ENCODE measurements around the gene GINS2. TPM values are rescaled to one million over a fixed set of nuclear protein-coding genes. Genes with fewer than 3 reads are reported as not detected.

Gene GINS2
- total RNA-seq, 1 experiment from 2014 or later: 52.7 TPM

DNA sequence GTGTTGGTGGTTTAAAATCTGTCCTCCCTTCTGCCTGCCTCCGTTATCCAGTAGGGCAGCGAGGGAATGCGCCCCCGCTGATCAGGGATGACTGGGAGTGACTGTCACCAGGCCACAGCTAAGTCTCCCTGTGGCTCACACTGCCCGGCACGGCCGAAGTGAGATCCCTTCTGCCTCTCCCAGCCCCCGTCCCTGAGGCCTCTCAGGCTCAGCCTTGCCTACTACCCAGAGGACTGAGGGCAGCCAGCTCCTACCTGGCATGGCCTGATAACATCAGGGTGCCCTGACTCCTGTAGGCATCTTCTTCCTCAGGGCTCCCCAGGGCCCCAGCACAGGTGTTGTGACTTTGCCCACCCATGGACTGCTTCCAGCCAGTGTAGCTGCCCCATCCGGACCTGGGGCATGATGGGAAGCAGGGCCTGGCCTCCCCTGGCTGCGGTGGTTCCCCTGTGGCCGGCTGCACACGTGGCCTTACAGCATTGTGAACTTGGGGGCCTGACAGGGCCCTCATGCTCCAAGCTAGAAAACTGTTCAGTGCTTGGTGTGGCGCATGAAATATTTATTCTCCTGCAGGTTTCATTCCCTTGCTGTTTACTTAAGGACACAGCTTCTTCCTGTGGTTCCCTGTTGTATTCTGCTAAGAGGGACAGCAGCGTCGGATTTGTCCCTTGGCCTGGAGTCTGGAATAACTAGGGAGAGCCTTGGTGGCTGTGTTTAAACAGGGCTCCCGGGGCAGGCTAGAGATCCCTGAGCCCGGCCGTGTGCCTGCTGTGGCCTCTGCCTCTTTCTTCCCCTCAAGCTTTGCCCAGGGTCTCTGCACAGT is 30.0 kb downstream of the GINS2 start:
- peaks cover under 1% of the 10 kb centered on the region for H3K79me1 ChIP-seq (ENCODE audit: insufficient read depth, low read depth, low read length, poor library complexity, severe bottlenecking)
- no peak overlapping the region for H3K18ac ChIP-seq (ENCODE audit: insufficient read length, low read depth, low read length)
- H3K9me3 Mint-ChIP-seq: no peaks in the 10 kb centered on the region
- no peaks in the 10 kb centered on the region for H3K27me3 ChIP-seq (ENCODE audit: insufficient read depth, low read length)
- no peaks in the 10 kb centered on the region for H3K9me3 ChIP-seq (ENCODE audit: control insufficient read depth, low read depth, low read length)
- no peak overlapping the region for H3K14ac ChIP-seq (ENCODE audit: insufficient read depth, low read length)
- no peak overlapping the region for H3K23ac ChIP-seq (ENCODE audit: insufficient read length, low read depth, low read length)
- no peak overlapping the region for H2BK12ac ChIP-seq (ENCODE audit: insufficient read length, low read depth, low read length)
- no peak overlapping the region for H3K4me2 ChIP-seq (ENCODE audit: insufficient read depth, insufficient read length, low read length)
- no peaks in the 10 kb centered on the region for H4K20me1 ChIP-seq (ENCODE audit: control insufficient read depth, insufficient read depth, insufficient read length)
- peaks cover 4% of the 10 kb centered on the region in 2 experiments; a peak in 3 of 4 replicates for H3K4me1 Mint-ChIP-seq
- no peak overlapping the region for H2BK120ac ChIP-seq (ENCODE audit: low read depth, low read length, poor library complexity, severe bottlenecking)
- H4K8ac ChIP-seq (replicated peaks; ENCODE audit: insufficient read length, low read depth, low read length): no peak overlapping the region
- peaks cover 48 to 93% (median 91%) of the 10 kb centered on the region in 3 experiments for H3K36me3 Mint-ChIP-seq (ENCODE audit: insufficient read depth in 1 of 3, low read depth in 3 of 3)
- H2BK15ac ChIP-seq (ENCODE audit: low read depth, low read length): no peak overlapping the region
- H2BK20ac ChIP-seq (ENCODE audit: low read depth, low read length, poor library complexity, severe bottlenecking): no peak overlapping the region
- WGBS (ENCODE audit: extremely low coverage, insufficient read length, low lambda C conversion rate): no CpG with 5 or more reads among the region's 18 CpGs
- H3K79me2 ChIP-seq (ENCODE audit: insufficient read depth, low read length): no peaks in the 10 kb centered on the region
- H3K27ac Mint-ChIP-seq: no peak overlapping the region
- H3K4me3 Mint-ChIP-seq: no peak overlapping the region
- H3K23me2 ChIP-seq (ENCODE audit: insufficient read length, low read depth, low read length, poor library complexity, severe bottlenecking): no peaks in the 10 kb centered on the region
- TF ChIP-seq, protein P1, sequence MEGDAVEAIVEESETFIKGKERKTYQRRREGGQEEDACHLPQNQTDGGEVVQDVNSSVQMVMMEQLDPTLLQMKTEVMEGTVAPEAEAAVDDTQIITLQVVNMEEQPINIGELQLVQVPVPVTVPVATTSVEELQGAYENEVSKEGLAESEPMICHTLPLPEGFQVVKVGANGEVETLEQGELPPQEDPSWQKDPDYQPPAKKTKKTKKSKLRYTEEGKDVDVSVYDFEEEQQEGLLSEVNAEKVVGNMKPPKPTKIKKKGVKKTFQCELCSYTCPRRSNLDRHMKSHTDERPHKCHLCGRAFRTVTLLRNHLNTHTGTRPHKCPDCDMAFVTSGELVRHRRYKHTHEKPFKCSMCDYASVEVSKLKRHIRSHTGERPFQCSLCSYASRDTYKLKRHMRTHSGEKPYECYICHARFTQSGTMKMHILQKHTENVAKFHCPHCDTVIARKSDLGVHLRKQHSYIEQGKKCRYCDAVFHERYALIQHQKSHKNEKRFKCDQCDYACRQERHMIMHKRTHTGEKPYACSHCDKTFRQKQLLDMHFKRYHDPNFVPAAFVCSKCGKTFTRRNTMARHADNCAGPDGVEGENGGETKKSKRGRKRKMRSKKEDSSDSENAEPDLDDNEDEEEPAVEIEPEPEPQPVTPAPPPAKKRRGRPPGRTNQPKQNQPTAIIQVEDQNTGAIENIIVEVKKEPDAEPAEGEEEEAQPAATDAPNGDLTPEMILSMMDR (conservative IDR thresholded peaks at IDR 0.05): no peak
- H3T11ph ChIP-seq (ENCODE audit: low read length): no peak overlapping the region
- no peak overlapping the region for H2AFZ ChIP-seq (ENCODE audit: low read length)
- no peak overlapping the region for H2AK5ac ChIP-seq (ENCODE audit: insufficient read length, low read length)
- H3K27ac ChIP-seq (ENCODE audit: insufficient read length, low read depth, low read length): no peak overlapping the region
- H4K91ac ChIP-seq (ENCODE audit: insufficient read length, low read depth, low read length): no peak overlapping the region
- no peaks in the 10 kb centered on the region; the same call in 1 of the 2 replicates for H3K27me3 Mint-ChIP-seq (ENCODE audit: low read depth)
- H3K4ac ChIP-seq (ENCODE audit: low read depth, low read length): no peak overlapping the region
- H3K4me1 ChIP-seq (ENCODE audit: insufficient read depth, low read length): no peaks in the 10 kb centered on the region
- DNase-seq: no peak
- H2BK5ac ChIP-seq (ENCODE audit: insufficient read length, low read length): no peak overlapping the region
- no peak overlapping the region for H3K56ac ChIP-seq (ENCODE audit: insufficient read length, low read depth, low read length)
- no peak overlapping the region for H4K5ac ChIP-seq (ENCODE audit: insufficient read length, low read depth, low read length)
- no peak overlapping the region for H3K9ac ChIP-seq (ENCODE audit: extremely low read depth, insufficient read length, low read length)
